Measurements from ENCODE around the gene SPAG4.

GRCh38 chr20:35661908-35662307 lies 46.3 kb downstream of the SPAG4 start:
- no peak for TF ChIP-seq POLR2A (IDR thresholded peaks at IDR 0.05; ENCODE audit: low read depth, low read length)
- no peak for TF ChIP-seq SKIL (IDR thresholded peaks at IDR 0.05; ENCODE audit: low read depth, poor library complexity, severe bottlenecking)
- TF ChIP-seq GATAD2B (conservative IDR thresholded peaks at IDR 0.05; ENCODE audit: low read depth): no peak
- no peak for TF ChIP-seq KDM1A (IDR thresholded peaks at IDR 0.05; ENCODE audit: borderline replicate concordance)
- no peak for TF ChIP-seq TBL1XR1 (IDR thresholded peaks at IDR 0.05; ENCODE audit: low read depth, low read length)

Measured in GM12878 (cell line).